ENCODE data around the gene TNK2.

TNK2 gene

DNA sequence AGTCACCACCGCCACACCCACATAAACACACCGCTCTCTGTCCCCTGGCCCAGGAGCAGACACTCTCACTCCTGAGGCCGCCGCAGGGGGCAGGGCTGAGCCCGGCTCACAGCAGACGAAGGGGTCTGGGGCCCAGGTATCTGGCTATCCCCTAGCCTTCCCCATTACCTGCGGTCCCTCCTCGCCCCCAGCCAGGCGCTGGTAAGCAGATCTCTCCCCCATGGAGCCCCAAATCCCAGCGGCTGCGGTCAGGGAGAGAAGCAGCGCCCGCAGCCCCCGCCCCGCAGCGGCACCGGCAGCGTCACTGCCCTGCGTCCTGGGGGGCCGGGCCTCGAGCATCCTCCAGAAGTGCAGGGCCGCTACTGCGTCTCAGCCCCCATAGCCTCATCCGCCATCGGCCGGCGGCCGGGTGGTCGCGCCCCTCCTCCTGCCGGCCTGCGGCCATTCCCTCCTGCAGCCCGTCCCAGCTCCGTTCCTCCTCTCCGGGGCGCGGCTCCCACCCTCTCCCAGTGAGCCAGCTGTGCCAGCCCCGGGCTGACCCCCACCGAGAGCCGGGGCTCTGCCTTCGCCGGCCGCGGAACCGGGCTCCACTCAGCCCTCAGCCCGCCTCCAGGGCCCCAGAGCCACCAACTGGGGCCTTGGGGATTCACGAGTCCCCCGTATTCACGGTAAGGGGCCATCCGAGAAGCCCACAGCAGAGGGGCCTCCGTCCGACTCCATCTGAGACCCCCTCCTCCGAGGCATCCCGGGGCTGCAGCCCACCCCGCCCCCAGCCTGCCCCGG is 13.1 kb downstream of the TNK2 start:
- H3K4me3 ChIP-seq (ENCODE audit: low read depth, low read length): peak overlapping the region; percentile 64
- TF ChIP-seq, protein P1, sequence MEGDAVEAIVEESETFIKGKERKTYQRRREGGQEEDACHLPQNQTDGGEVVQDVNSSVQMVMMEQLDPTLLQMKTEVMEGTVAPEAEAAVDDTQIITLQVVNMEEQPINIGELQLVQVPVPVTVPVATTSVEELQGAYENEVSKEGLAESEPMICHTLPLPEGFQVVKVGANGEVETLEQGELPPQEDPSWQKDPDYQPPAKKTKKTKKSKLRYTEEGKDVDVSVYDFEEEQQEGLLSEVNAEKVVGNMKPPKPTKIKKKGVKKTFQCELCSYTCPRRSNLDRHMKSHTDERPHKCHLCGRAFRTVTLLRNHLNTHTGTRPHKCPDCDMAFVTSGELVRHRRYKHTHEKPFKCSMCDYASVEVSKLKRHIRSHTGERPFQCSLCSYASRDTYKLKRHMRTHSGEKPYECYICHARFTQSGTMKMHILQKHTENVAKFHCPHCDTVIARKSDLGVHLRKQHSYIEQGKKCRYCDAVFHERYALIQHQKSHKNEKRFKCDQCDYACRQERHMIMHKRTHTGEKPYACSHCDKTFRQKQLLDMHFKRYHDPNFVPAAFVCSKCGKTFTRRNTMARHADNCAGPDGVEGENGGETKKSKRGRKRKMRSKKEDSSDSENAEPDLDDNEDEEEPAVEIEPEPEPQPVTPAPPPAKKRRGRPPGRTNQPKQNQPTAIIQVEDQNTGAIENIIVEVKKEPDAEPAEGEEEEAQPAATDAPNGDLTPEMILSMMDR (conservative IDR thresholded peaks at IDR 0.05; ENCODE audit: low read depth, low read length): peak; percentile 38
- DNase-seq (ENCODE audit: low read depth): no peak

DNA sequence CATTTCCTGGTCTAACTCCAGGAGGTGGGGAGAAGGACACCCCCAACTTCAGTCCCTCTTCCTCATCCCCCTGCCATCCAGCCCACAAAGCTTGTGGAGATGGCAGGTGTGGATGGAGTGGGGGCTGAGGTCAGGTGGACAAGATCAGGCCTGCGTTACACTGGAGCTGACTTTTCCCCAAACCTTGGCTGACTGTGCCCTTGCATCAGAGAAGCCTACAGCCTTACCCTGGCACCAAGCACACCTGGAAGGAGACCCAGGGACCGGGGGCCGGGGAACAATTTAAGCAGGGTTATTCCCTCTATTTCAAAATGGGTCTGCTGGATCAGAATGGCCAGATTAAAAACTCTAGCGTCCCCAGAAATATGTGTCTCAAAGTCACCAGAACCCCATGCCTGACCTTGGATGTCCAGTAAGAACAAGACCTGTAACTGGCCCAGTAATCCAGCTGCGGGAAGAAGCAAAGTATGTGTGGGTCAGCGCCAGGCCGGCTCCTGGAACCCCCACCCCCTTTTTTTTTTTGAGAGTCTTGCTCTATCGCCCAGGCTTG is 14.4 kb downstream of the TNK2 start:
- DNase-seq (ENCODE audit: low read depth): no peak
- H3K4me3 ChIP-seq (ENCODE audit: low read depth, low read length): no peak overlapping the region
- TF ChIP-seq, protein P1 (conservative IDR thresholded peaks at IDR 0.05; ENCODE audit: low read depth, low read length): no peak

DNA sequence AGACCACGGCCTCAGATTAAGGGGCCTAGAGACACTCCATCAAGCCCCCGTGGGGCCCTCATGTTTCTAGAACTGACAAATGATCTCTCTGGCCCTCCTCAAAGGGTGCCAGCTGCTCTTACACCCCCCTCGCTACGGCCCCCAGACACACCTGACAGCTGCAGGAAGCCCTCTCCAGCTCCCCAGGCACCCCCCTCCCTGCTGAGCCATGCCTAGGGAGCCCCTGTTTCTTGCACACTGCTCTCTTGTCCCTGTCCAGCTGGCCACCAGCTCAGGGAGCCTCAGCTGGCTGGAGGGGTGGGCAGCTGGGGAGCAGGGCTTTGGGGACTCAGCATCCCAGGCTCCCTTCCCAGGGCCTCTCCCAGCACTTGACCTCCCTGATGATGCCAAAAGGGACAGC is 14.8 kb downstream of the TNK2 start:
- H3K4me3 ChIP-seq (ENCODE audit: low read depth, low read length): no peak overlapping the region
- no peak for DNase-seq (ENCODE audit: low read depth)
- TF ChIP-seq, protein P1 (conservative IDR thresholded peaks at IDR 0.05; ENCODE audit: low read depth, low read length): no peak

DNA sequence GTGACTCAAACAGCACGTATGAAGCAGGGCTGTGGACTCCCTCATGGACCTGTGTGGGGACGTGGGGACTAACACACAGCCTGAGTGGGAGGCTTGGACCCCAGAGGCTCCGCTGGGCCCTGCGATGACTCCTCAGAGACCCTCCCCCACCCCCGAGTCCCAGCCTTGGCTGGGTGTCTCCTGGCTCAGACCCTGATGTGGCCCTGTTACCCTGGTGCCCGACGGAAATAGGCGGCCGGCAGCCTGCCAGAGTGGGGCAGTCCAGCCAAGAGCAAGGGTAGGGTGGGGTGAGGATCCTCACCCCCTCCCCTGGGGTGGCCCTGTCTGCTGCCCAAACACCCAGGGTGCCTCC is 15.3 kb downstream of the TNK2 start:
- DNase-seq (ENCODE audit: low read depth): no peak
- TF ChIP-seq, protein P1 (conservative IDR thresholded peaks at IDR 0.05; ENCODE audit: low read depth, low read length): no peak
- H3K4me3 ChIP-seq (ENCODE audit: low read depth, low read length): no peak overlapping the region

DNA sequence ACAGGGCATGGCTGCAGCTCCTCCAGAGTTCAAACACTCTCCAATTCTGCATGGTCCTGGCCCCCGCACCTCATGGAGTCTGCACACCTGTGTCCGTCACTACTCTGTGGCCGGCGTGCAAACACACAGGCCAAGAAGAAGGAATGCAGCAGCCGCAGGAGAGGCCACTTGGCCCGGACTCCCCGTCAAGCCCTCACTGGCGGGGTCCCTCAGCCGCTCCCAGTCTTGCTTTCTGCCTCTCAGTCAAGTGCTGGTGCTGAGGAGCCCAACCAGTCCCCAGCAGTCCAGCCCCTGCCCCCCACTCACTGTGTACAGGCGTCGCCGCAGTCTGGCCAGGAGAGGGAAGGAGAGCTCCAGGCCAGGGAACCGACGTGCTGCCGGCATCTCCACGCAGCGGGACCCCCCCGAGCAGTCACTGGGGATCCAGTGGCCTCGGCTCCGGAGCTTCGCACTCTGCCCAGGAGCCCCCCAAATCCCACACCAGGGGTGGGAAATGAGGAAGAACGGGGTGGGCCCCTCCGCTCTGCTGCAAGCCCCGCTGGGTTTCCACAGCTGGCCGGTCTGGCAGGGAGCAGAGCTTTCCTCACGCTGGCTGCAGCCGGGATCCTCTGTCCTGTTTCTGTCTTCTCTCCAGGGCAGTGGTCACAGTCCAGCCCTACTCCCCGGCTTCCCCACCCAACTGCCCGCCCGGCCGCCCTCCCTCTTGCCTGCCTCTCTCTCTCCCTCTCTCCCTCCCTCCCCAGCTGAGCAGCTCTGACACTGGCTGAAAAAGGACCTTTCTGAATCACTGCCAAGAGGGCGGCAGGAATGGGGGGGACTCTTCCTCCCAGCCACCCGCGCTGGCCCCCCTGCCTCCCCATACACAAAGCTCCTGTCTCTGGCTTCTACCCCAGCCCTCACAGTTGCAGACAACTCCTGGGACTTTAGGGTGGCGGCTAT is 16.0 kb downstream of the TNK2 start:
- TF ChIP-seq, protein P1 (conservative IDR thresholded peaks at IDR 0.05; ENCODE audit: low read depth, low read length): peak; percentile 32
- H3K4me3 ChIP-seq (ENCODE audit: low read depth, low read length): peak overlapping the region; percentile 34
- peak; percentile 56 for DNase-seq (ENCODE audit: low read depth)

DNA sequence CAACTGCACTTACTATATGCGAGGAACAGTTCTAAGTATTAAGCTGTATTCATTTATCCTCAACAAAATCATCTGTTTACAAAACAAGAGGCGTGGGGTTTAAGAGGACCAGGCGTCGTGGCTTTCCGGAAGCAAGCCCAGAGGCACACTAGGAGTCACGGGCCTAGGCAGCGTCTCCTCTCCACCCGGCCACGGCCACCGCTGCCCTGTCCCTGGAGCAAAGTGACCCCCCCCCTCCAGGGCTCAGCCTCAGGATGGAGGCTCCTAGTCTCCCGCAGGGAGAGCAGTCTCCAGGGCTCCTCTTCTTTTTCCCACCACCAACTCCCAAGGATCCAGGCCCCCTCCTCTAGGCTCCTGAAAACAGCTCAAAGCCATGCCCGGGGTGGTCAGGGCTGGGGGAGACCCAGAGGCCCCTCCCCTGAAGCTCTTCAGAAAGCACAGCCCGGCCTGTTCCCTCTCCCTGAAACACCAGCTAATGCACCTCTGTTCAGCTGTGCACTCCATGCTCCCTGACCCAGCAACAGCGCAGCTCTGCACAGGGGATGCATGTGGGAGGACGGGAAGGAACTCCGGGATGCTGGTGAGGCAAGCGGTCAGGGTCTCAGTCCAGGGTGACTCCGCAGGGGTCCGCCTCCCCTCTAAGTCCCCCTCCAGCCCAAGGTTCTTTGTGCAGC is 16.8 kb downstream of the TNK2 start:
- no peak overlapping the region for H3K4me3 ChIP-seq (ENCODE audit: low read depth, low read length)
- TF ChIP-seq, protein P1 (conservative IDR thresholded peaks at IDR 0.05; ENCODE audit: low read depth, low read length): no peak

More for the DNA sequence above, 16.8 kb downstream of the TNK2 start:
- no peak for DNase-seq (ENCODE audit: low read depth)
